Omental fat pad (tissue), 4 donors: Measurements from ENCODE around the gene ARHGEF4. TPM values are rescaled to one million over a fixed set of nuclear protein-coding genes. Genes with fewer than 3 reads are reported as not detected.

ENCODE experiments used
- ATAC-seq: fragments of 150-250 bp; one replicate; pipeline ENCODE4 v1.9.1; 2016; ENCODE audit warnings: mild to moderate bottlenecking, moderate library complexity; ENCODE audit not compliant: low FRiP score
- DNase-seq: peaks from one replicate; pipeline ENCODE4 v3.0.0-alpha.2; 2019; ENCODE audit warnings: low spot score
- CTCF ChIP-seq, 3 donors: fragments of 450-650 bp; IDR thresholded peaks; one replicate each; pipeline ENCODE4 v1.5.1; 2016 to 2017; ENCODE audit warnings: antibody characterized with exemption in 3 of 3, mild to moderate bottlenecking in 3 of 3, moderate library complexity in 2 of 3
- total RNA-seq, 4 donors: library from RNA; depleted of rRNA; stranded (reverse); fragments of >200 nt; gene quantifications; one replicate each; pipeline ENCODE4 v1.1.0, GENCODE V29; 2016

ARHGEF4 gene
- total RNA-seq, 4 donors from 2014 or later: 2.0 to 18.0 (median 15.0) TPM

GRCh38 chr2:130845505-130846085 lies 8.9 kb downstream of the ARHGEF4 start:
- DNase-seq (no peak), ATAC-seq (no peak)
- no peak for TF ChIP-seq CTCF (IDR thresholded peaks at IDR 0.05)

- ATAC-seq: no peak
- no peak for DNase-seq
- no peak for TF ChIP-seq CTCF (IDR thresholded peaks at IDR 0.05)
These were observed 9.5 kb downstream of the ARHGEF4 start for GRCh38 chr2:130846233-130846632.

DNA sequence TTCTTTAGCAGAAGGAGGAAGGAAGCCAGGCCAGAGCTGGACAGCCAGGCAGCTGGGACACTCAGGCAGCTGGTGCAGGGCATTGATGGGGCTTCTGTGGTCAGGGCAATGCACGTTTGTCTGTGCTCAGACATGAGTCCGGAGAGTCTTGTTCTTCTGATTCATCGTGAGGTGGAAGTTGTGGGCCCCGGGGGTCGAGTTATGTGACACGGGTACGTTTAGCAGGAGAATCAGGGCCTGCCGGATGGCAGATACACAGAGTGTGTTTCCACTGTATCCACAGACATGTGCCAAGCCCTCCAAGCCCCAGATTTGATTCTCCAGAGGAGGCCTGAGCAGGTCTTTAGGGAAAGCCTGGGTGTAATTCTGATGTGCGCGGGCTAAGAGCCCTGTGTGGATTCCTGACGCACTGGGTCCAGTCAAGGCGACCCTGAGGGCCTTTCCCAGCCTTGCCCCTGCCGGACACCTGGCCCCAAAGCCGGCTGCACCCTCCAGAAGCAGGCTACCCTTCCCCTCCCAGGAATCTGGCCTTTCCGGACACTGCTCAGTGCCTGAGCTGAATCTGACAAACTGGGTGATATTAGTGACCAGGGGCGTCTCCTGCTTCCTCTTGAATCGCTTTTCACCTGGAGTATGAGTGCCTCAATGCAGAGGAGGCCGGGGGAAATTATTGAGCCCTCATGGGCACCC lies 10.1 kb downstream of the ARHGEF4 start:
- no peak for ATAC-seq
- no peak for TF ChIP-seq CTCF (IDR thresholded peaks at IDR 0.05)
- DNase-seq: no peak

DNA sequence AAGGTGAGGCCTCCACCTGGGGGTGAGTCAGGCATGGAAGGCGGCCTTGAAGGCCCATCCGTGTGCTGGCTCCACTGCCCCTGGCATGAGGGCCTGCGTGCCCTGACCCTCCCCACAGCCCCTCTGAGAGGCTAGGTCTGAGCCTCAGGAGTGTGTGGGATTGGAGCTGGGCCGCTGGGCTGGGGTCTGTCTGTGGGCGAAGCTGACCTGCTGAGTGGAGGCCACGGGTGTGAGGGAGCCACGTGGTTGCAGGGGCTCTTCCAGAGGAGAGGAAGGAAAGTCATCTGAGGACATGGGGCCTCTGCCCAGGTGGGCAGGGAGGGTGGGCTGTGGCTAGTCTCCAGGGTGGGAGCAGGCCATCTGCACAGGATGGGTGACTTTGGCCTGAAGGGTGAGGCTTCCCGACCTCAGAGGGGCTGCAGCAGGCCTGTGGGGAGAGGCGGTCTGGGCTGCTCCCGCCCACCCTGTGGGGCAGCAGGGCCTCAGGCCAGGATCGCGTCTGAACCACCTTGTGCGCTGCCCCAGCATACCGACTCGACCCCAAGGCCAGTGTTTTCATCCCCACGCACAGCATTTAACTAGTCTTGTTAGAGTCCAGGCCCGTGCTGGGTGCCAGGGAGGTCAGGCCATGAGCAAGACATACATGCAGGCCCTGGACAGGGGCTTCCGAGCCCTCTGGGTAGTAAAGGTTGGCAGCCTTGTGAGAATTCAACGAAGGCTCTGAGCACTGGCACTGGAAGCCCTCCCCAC lies 11.2 kb downstream of the ARHGEF4 start:
- DNase-seq (no peak), ATAC-seq (no peak)
- TF ChIP-seq CTCF (IDR thresholded peaks at IDR 0.05): no peak

DNA sequence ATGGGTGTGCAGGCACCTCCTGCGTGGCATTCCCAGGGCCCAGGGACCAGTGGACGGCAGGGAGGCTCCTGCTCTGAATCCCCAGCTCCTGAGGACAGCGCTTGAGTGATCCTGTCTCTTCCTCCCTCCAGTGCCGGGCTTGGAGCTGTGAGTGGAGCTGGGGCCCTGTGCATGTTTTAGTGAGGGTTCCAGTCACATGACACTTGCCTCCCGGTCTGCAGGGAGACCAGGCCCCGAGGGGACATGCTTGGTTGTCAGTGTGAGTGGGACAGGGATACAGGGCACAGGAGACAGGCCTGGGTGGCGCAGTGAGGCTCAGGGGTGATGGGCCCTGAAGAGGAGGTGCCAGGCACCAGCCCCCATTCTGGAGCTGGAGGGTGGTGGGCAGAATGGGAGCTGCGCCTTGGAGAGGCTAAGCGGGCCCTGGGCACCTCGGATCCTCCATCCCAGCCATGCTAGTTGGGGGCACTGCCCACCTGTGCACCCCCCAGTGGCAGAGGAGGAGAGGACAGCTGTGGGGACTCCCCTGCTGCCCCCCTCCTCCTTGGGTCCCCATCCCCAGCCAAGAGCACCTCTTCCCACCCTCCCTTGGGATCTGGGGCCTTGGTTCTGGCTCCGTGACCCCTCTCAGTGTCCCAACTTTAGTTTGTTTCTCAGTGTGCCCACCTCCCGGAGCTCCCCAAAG lies 12.0 kb downstream of the ARHGEF4 start:
- no peak for TF ChIP-seq CTCF (IDR thresholded peaks at IDR 0.05)
- ATAC-seq (no peak), DNase-seq (no peak)

- DNase-seq (no peak), ATAC-seq (no peak)
- TF ChIP-seq CTCF (IDR thresholded peaks at IDR 0.05): no peak
These were observed 13.4 kb downstream of the ARHGEF4 start for GRCh38 chr2:130849896-130850787.
